Liver (tissue), 9 donors: ENCODE measurements around the gene SERINC3. TPM values are rescaled to one million over a fixed set of nuclear protein-coding genes. Genes with fewer than 3 reads are reported as not detected.

ENCODE experiments used
- DNase-seq: peaks from one replicate; pipeline ENCODE4 v3.0.0-alpha.2; 2017; ENCODE audit warnings: low spot score
- H3K27ac ChIP-seq, 2 donors: one replicate each; pipeline ENCODE4 v1.7.0; 2013; ENCODE audit warnings: inconsistent platforms in 2 of 2, low read length in 2 of 2, control low read depth in 1 of 2, low read depth in 1 of 2, mild to moderate bottlenecking in 1 of 2
- H3K27me3 ChIP-seq, 4 donors: one replicate each; pipeline versions ENCODE4 v1.6.1 to v1.7.0; 2013; ENCODE audit warnings: low read length in 3 of 4, inconsistent platforms in 1 of 4, mild to moderate bottlenecking in 1 of 4, moderate library complexity in 1 of 4; ENCODE audit not compliant: control insufficient read depth in 4 of 4, insufficient read depth in 4 of 4
- H3K36me3 ChIP-seq, 4 donors: one replicate each; pipeline versions ENCODE4 v1.6.1 to v1.7.0; 2013; ENCODE audit warnings: low read length in 3 of 4, mild to moderate bottlenecking in 3 of 4, low read depth in 1 of 4, moderate library complexity in 1 of 4; ENCODE audit not compliant: control insufficient read depth in 4 of 4, insufficient read depth in 3 of 4
- H3K4me1 ChIP-seq, 4 donors: one replicate each; pipeline versions ENCODE4 v1.6.1 to v1.7.0; 2013; ENCODE audit warnings: low read length in 3 of 4, mild to moderate bottlenecking in 3 of 4, moderate library complexity in 1 of 4; ENCODE audit not compliant: control insufficient read depth in 4 of 4, insufficient read depth in 4 of 4
- H3K4me3 ChIP-seq, 3 donors: one replicate each; pipeline versions ENCODE4 v1.6.1 to v1.7.0; 2013; ENCODE audit warnings: low read length in 3 of 3, control low read depth in 1 of 3, low read depth in 1 of 3, mild to moderate bottlenecking in 1 of 3
- H3K9ac ChIP-seq, 2 donors: one replicate each; pipeline ENCODE4 v1.7.0; 2013; ENCODE audit warnings: low read length in 2 of 2, mild to moderate bottlenecking in 2 of 2, moderate library complexity in 2 of 2, control low read depth in 1 of 2, low read depth in 1 of 2
- H3K9me3 ChIP-seq, 4 donors: one replicate each; pipeline versions ENCODE4 v1.6.1 to v1.7.0; 2013; ENCODE audit warnings: low read length in 3 of 4; ENCODE audit not compliant: control insufficient read depth in 4 of 4
- EGR1 ChIP-seq, 2 donors: IDR thresholded peaks; 2 replicates each; pipeline ENCODE4 v1.6.1; 2016 to 2018; ENCODE audit warnings: antibody characterized with exemption in 2 of 2, low read depth in 2 of 2
- FOXA1 ChIP-seq: IDR thresholded peaks from 2 replicates; pipeline ENCODE4 v1.6.1; 2016; ENCODE audit warnings: antibody characterized with exemption
- GABPA ChIP-seq, 2 donors: IDR thresholded peaks in 1 of 2; conservative IDR thresholded peaks in 1 of 2; 2 replicates each; pipeline ENCODE4 v1.6.1; 2016; ENCODE audit warnings: antibody characterized with exemption in 2 of 2, mild to moderate bottlenecking in 1 of 2, moderate library complexity in 1 of 2
- HNF4A ChIP-seq, 2 donors: conservative IDR thresholded peaks; 2 replicates each; pipeline ENCODE4 v1.6.1; 2016; ENCODE audit warnings: antibody characterized with exemption in 2 of 2, mild to moderate bottlenecking in 2 of 2
- HNF4G ChIP-seq: IDR thresholded peaks from 2 replicates; pipeline ENCODE4 v1.6.1; 2016; ENCODE audit warnings: antibody characterized with exemption
- JUND ChIP-seq, 2 donors: IDR thresholded peaks; 2 replicates each; pipeline ENCODE4 v1.6.1; 2016; ENCODE audit warnings: antibody characterized with exemption in 2 of 2
- MAX ChIP-seq: IDR thresholded peaks from 2 replicates; pipeline ENCODE4 v1.6.1; 2016; ENCODE audit warnings: antibody characterized with exemption
- NR2F2 ChIP-seq: IDR thresholded peaks from 2 replicates; pipeline ENCODE4 v1.6.1; 2016; ENCODE audit warnings: antibody characterized with exemption
- RAD21 ChIP-seq, 2 donors: IDR thresholded peaks; 2 replicates each; pipeline ENCODE4 v1.6.1; 2016; ENCODE audit warnings: antibody characterized with exemption in 2 of 2, mild to moderate bottlenecking in 2 of 2
- RXRA ChIP-seq, 2 donors: IDR thresholded peaks; 2 replicates each; pipeline ENCODE4 v1.6.1; 2017 to 2018; ENCODE audit warnings: antibody characterized with exemption in 2 of 2, mild to moderate bottlenecking in 1 of 2
- SP1 ChIP-seq: IDR thresholded peaks from 2 replicates; pipeline ENCODE4 v1.6.1; 2018; ENCODE audit warnings: antibody characterized with exemption, mild to moderate bottlenecking
- TAF1 ChIP-seq: conservative IDR thresholded peaks from 2 replicates; pipeline ENCODE4 v1.6.1; 2016; ENCODE audit warnings: antibody characterized with exemption, mild to moderate bottlenecking
- YY1 ChIP-seq: IDR thresholded peaks from 2 replicates; pipeline ENCODE4 v1.6.1; 2016; ENCODE audit warnings: antibody characterized with exemption, mild to moderate bottlenecking
- WGBS: extraction: QIAGEN DNeasy Blood & Tissue Kit; methylation state at CpG from one replicate; pipeline ENCODE4 v1.1.7; 2013; 5-methylcytosine and 5-hydroxymethylcytosine counted together
- polyA plus RNA-seq, 2 donors: library from polyadenylated mRNA; stranded (reverse) in 1 of 2; unstranded in 1 of 2; fragments of 200-250 nt in 1 of 2; fragments of >200 nt in 1 of 2; fragmentation: Nextera tagmentation in 1 of 2; extraction: Ambion mirVana in 1 of 2; gene quantifications; one replicate each; pipeline versions ENCODE4 v1.2.1 to v1.2.3, GENCODE V29; 2013 to 2015
- total RNA-seq, 2 donors: library from RNA; depleted of rRNA; stranded (reverse); fragments of >200 nt; gene quantifications; one replicate each; pipeline ENCODE4 v1.2.3, GENCODE V29; 2014
- TF ChIP-seq, protein P1 (sequence below): IDR thresholded peaks from 2 replicates; pipeline ENCODE4 v1.6.1; 2016; ENCODE audit warnings: antibody characterized with exemption, mild to moderate bottlenecking
- TF ChIP-seq, protein P2 (sequence below): IDR thresholded peaks from 2 replicates; pipeline ENCODE4 v1.6.1; 2016; ENCODE audit warnings: antibody characterized with exemption
- TF ChIP-seq, protein P3 (sequence below): IDR thresholded peaks from 2 replicates; pipeline ENCODE4 v1.6.1; 2016; ENCODE audit warnings: antibody characterized with exemption
- TF ChIP-seq, protein P4 (sequence below): fragments of 150-350 bp; IDR thresholded peaks from 2 replicates; pipeline ENCODE4 v1.5.1; 2017; ENCODE audit warnings: improper control_type of control experiment, low read depth, low read length; ENCODE audit not compliant: missing input control
- donor health status: healthy.
- donor health status: healthy.
- donor health status: healthy.
- donor health status: healthy.
- donor health status: healthy.

Gene SERINC3
- total and polyA plus RNA-seq, 4 donors = 51.1 to 70.0 (median 58.5) TPM

DNA sequence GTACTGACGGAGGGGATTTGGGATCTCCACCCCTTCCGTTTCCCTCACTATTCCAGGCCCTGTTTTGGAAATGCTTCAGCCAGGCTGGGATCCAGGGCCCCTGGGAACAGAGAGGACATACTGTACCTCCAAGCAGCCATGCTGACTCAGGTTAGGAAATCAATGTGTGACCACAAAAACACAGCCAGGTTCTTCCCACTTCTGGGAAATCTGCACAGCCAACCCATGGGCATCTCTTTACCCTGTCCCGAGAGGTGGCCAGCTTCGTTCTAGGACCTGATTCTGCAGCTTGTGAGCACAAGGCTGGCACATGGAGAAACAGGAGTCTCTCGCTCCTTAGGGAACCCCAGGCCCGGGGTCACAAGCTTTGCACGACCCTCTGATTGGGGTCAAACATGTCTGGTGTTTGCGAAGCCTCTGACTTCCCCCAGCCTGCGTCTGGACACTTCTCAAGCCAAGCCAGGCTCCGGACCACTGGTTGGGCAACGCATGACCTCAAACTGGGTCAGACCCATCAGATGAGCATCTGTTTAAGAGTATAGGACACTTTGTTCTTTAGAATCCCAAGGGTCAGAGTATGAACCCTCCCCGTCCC, 54.5 kb downstream of the SERINC3 start:
- no peak overlapping the region for H3K4me3 ChIP-seq
- H3K27me3 ChIP-seq = no peaks in the 10 kb centered on the region
- H3K36me3 ChIP-seq = no peaks in the 10 kb centered on the region
- WGBS = 34% methylated on average over 12 of the region's 12 CpGs
- no peak for DNase-seq
- H3K4me1 ChIP-seq = peaks cover 21 to 76% (median 64%) of the 10 kb centered on the region in 4 donors
- TF ChIP-seq, protein P1, sequence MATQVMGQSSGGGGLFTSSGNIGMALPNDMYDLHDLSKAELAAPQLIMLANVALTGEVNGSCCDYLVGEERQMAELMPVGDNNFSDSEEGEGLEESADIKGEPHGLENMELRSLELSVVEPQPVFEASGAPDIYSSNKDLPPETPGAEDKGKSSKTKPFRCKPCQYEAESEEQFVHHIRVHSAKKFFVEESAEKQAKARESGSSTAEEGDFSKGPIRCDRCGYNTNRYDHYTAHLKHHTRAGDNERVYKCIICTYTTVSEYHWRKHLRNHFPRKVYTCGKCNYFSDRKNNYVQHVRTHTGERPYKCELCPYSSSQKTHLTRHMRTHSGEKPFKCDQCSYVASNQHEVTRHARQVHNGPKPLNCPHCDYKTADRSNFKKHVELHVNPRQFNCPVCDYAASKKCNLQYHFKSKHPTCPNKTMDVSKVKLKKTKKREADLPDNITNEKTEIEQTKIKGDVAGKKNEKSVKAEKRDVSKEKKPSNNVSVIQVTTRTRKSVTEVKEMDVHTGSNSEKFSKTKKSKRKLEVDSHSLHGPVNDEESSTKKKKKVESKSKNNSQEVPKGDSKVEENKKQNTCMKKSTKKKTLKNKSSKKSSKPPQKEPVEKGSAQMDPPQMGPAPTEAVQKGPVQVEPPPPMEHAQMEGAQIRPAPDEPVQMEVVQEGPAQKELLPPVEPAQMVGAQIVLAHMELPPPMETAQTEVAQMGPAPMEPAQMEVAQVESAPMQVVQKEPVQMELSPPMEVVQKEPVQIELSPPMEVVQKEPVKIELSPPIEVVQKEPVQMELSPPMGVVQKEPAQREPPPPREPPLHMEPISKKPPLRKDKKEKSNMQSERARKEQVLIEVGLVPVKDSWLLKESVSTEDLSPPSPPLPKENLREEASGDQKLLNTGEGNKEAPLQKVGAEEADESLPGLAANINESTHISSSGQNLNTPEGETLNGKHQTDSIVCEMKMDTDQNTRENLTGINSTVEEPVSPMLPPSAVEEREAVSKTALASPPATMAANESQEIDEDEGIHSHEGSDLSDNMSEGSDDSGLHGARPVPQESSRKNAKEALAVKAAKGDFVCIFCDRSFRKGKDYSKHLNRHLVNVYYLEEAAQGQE = peak; percentile 61
- TF ChIP-seq HNF4A (conservative IDR thresholded peaks at IDR 0.05) (peak in 1 of 2 donors; percentile 79), NR2F2 (peak; percentile 81), FOXA1 (no peak), HNF4G (peak; percentile 47), RXRA (IDR thresholded peaks at IDR 0.05) (peak; percentile 90 to 98), JUND (IDR thresholded peaks at IDR 0.05) (peak; percentile 63 to 69), TAF1 (no peak), RAD21 (IDR thresholded peaks at IDR 0.05) (peak in 1 of 2 donors; percentile 39), MAX (peak; percentile 88), YY1 (peak; percentile 94), EGR1 (IDR thresholded peaks at IDR 0.05; ENCODE audit: low read depth in 2 of 2) (peak; percentile 57 to 60), SP1 (peak; percentile 96), GABPA (IDR thresholded peaks at IDR 0.05 in 1 of 2, conservative IDR thresholded peaks at IDR 0.05 in 1 of 2) (peak in 1 of 2 donors; percentile 41)
- TF ChIP-seq, protein P2, sequence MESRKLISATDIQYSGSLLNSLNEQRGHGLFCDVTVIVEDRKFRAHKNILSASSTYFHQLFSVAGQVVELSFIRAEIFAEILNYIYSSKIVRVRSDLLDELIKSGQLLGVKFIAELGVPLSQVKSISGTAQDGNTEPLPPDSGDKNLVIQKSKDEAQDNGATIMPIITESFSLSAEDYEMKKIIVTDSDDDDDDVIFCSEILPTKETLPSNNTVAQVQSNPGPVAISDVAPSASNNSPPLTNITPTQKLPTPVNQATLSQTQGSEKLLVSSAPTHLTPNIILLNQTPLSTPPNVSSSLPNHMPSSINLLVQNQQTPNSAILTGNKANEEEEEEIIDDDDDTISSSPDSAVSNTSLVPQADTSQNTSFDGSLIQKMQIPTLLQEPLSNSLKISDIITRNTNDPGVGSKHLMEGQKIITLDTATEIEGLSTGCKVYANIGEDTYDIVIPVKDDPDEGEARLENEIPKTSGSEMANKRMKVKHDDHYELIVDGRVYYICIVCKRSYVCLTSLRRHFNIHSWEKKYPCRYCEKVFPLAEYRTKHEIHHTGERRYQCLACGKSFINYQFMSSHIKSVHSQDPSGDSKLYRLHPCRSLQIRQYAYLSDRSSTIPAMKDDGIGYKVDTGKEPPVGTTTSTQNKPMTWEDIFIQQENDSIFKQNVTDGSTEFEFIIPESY = peak; percentile 79
- TF ChIP-seq, protein P3, sequence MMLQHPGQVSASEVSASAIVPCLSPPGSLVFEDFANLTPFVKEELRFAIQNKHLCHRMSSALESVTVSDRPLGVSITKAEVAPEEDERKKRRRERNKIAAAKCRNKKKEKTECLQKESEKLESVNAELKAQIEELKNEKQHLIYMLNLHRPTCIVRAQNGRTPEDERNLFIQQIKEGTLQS = no peak
- TF ChIP-seq, protein P4, sequence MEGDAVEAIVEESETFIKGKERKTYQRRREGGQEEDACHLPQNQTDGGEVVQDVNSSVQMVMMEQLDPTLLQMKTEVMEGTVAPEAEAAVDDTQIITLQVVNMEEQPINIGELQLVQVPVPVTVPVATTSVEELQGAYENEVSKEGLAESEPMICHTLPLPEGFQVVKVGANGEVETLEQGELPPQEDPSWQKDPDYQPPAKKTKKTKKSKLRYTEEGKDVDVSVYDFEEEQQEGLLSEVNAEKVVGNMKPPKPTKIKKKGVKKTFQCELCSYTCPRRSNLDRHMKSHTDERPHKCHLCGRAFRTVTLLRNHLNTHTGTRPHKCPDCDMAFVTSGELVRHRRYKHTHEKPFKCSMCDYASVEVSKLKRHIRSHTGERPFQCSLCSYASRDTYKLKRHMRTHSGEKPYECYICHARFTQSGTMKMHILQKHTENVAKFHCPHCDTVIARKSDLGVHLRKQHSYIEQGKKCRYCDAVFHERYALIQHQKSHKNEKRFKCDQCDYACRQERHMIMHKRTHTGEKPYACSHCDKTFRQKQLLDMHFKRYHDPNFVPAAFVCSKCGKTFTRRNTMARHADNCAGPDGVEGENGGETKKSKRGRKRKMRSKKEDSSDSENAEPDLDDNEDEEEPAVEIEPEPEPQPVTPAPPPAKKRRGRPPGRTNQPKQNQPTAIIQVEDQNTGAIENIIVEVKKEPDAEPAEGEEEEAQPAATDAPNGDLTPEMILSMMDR = no peak
- no peaks in the 10 kb centered on the region for H3K9me3 ChIP-seq
- peak overlapping the region; percentile 92 to 94 for H3K27ac ChIP-seq
- peak overlapping the region in 1 of 2 donors; percentile 60 for H3K9ac ChIP-seq
